ENCODE results near the gene RTP5. TPM values are rescaled to one million over a fixed set of nuclear protein-coding genes. Genes with fewer than 3 reads are reported as not detected.

The RTP5 gene
- total RNA-seq, 1 experiment from 2014 or later: not detected

DNA sequence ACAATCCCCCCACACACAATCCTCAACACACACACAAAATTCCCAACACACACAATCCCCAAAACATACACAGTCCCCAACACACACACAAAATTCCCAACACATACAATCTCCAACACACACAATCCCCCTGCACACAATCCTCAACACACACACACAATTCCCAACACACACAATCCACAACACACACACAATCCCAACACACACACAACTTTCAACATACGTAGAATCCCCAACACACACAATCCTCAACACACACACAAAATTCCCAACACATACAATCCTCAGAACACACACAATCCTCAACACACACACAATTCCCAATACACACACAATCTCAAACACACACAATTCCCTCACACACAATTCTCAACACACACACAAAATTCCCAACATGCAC lies 8.3 kb upstream of the RTP5 start:
- H3K9me3 ChIP-seq (ENCODE audit: low read depth, low read length, poor library complexity, severe bottlenecking): no peaks in the 10 kb centered on the region
- BruUV-seq (replicated peaks): no TSS peak
- POLR2A ChIA-PET (ENCODE audit: low non-redundant PET): no interaction called here
- no peak overlapping the region for H3K27ac ChIP-seq (ENCODE audit: low read depth, low read length, poor library complexity, severe bottlenecking)
- no peak for DNase-seq (ENCODE audit: low spot score)
- TF ChIP-seq CTCF (conservative IDR thresholded peaks at IDR 0.05; ENCODE audit: low read depth, low read length): no peak
- no peak for TF ChIP-seq EZH2 (IDR thresholded peaks at IDR 0.05; ENCODE audit: borderline replicate concordance, low read depth, low read length, poor library complexity, severe bottlenecking)
- H3K27me3 ChIP-seq (replicated peaks; ENCODE audit: insufficient read depth, low read depth, low read length, poor library complexity): no peaks in the 10 kb centered on the region
- CTCF ChIA-PET: no interaction called here
- H3K36me3 ChIP-seq (ENCODE audit: insufficient read depth, low read length, poor library complexity, severe bottlenecking): no peaks in the 10 kb centered on the region
- H3K4me3 ChIP-seq (ENCODE audit: low read depth, low read length, poor library complexity, severe bottlenecking): no peak overlapping the region
- intact Hi-C loops (cut with micrococcal nuclease; ENCODE audit: unreplicated experiment): loop anchor here (5.0 kb wide), 1 partner anchor 49 kb away; no protein-coding TSS in a partner anchor
- H3K4me1 ChIP-seq (ENCODE audit: insufficient read depth, low read length, poor library complexity, severe bottlenecking): peaks cover 31% of the 10 kb centered on the region

DNA sequence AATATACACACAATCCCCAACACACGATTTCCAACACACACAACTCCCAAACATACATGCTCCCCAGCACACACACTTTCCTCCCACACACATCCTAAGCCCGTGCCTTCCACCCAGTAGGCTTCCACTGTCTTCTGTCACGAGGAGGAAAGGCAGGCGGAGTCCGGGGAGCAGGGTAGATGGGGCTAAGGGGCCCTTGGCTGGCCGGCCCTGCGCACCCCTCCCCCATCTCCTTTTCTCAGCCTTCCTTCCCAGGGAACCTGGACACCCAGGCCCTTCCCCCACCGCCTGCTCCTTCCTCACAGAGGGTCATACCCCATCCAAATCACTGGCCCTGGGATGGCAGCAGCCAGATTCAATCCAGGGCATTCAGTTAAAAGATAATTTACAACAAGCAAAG lies 7.4 kb upstream of the RTP5 start:
- H3K4me3 ChIP-seq (ENCODE audit: low read depth, low read length, poor library complexity, severe bottlenecking): no peak overlapping the region
- H3K36me3 ChIP-seq (ENCODE audit: insufficient read depth, low read length, poor library complexity, severe bottlenecking): no peaks in the 10 kb centered on the region
- H3K4me1 ChIP-seq (ENCODE audit: insufficient read depth, low read length, poor library complexity, severe bottlenecking): peaks cover 31% of the 10 kb centered on the region
- ChIA-PET POLR2A (ENCODE audit: low non-redundant PET) (no interaction called here), CTCF (no interaction called here)
- intact Hi-C loops (cut with micrococcal nuclease; ENCODE audit: unreplicated experiment): loop anchor here (5.0 kb wide), 1 partner anchor 50 kb away; no protein-coding TSS in a partner anchor
- H3K27ac ChIP-seq (ENCODE audit: low read depth, low read length, poor library complexity, severe bottlenecking): no peak overlapping the region
- no TSS peak for BruUV-seq (replicated peaks)
- DNase-seq (ENCODE audit: low spot score): no peak
- H3K9me3 ChIP-seq (ENCODE audit: low read depth, low read length, poor library complexity, severe bottlenecking): no peaks in the 10 kb centered on the region
- H3K27me3 ChIP-seq (replicated peaks; ENCODE audit: insufficient read depth, low read depth, low read length, poor library complexity): no peaks in the 10 kb centered on the region
- TF ChIP-seq CTCF (conservative IDR thresholded peaks at IDR 0.05; ENCODE audit: low read depth, low read length) (no peak), EZH2 (IDR thresholded peaks at IDR 0.05; ENCODE audit: borderline replicate concordance, low read depth, low read length, poor library complexity, severe bottlenecking) (no peak)

- Histone ChIP-seq H3K4me1 (ENCODE audit: insufficient read depth, low read length, poor library complexity, severe bottlenecking) (peaks cover 31% of the 10 kb centered on the region), H3K27ac (ENCODE audit: low read depth, low read length, poor library complexity, severe bottlenecking) (no peak overlapping the region), H3K9me3 (ENCODE audit: low read depth, low read length, poor library complexity, severe bottlenecking) (no peaks in the 10 kb centered on the region), H3K36me3 (ENCODE audit: insufficient read depth, low read length, poor library complexity, severe bottlenecking) (no peaks in the 10 kb centered on the region), H3K4me3 (ENCODE audit: low read depth, low read length, poor library complexity, severe bottlenecking) (no peak overlapping the region), H3K27me3 (replicated peaks; ENCODE audit: insufficient read depth, low read depth, low read length, poor library complexity) (no peaks in the 10 kb centered on the region)
- intact Hi-C loops (cut with micrococcal nuclease; ENCODE audit: unreplicated experiment): loop anchor here (5.0 kb wide), 1 partner anchor 51 kb away; no protein-coding TSS in a partner anchor
- CTCF ChIA-PET: no interaction called here
- BruUV-seq (replicated peaks): no TSS peak
- no peak for TF ChIP-seq CTCF (conservative IDR thresholded peaks at IDR 0.05; ENCODE audit: low read depth, low read length)
- TF ChIP-seq EZH2 (IDR thresholded peaks at IDR 0.05; ENCODE audit: borderline replicate concordance, low read depth, low read length, poor library complexity, severe bottlenecking): no peak
- POLR2A ChIA-PET (ENCODE audit: low non-redundant PET): no interaction called here
- DNase-seq (ENCODE audit: low spot score): no peak
Observed at GRCh38 chr2:241862775-241863535, 6.6 kb upstream of the RTP5 start.
